Measurements from ENCODE around the gene GPR153.

GPR153 gene

DNA sequence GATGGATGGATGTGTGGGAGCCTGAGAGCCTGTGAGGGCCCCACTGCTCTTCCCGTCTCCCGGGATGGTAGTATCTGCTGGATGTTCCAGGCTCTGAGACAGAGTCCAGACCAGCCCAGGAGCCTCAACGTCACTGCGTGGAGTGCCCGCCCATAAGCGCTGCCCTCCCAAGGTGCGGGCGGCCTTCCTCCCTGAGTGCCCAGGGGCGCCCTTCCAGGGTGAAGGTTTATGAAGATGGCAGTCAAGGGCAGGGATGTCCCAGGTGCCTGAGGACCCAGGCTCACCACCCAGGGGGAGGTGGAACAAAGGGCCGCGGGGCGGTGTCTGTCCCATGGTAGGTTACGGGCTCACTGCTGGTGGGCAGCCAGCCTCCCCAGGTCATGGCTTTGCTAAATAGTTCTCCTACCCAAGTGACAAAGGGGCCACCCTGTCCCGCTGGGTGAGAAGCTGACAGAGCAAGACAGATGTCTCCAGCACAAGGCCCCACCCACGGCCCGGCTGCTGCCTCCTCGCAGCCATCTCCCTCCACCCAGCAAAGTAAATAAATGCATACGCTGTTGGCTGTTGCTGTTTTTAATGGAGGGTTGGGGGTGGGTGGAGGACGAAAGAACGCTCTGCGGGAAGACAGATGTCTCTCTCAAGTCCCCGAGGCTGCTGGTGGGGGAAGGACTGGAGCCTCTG lies 9.0 kb upstream of the GPR153 start:
- DNase-seq (ENCODE audit: low spot score): no peak

DNA sequence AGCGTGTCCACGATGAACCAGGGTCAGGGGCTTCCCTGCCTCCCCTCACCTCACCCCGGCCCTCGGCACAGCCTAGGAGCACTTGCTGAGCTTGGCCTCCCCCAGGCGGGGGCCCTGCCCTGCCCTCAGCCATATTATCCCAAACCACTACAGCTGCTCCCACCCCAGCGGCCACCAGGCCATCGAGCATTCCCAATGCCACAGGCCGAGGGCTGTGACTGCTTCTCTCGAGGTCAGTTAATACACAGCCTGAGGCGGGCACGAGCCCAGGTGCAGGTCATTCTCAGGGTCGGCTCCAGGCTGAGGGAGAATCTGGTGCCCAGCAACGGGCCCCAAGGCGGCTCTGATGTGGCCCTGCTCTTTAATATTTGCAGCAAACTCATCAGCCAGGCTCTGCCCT lies 8.4 kb upstream of the GPR153 start:
- no peak for DNase-seq (ENCODE audit: low spot score)

DNA sequence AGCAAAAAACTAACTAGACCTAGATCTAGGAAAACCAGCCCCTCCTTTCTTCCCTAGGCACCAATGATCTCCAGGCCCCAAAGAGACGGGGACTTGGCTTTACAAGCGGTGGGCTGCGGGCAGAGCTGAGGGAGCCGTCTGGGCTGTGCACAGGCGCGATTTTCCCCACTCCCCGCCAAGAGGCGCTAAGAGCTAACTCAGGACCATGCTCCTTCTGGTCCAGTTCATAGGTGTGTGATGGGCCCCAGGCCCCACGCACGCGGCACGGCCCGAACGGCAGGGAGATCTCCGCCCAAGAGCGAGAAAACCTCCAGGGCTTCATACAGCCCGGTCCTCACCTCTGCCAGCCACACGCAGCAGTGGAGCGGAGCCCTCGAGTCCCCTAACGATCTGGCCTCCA lies 7.5 kb upstream of the GPR153 start:
- no peak for DNase-seq (ENCODE audit: low spot score)

DNA sequence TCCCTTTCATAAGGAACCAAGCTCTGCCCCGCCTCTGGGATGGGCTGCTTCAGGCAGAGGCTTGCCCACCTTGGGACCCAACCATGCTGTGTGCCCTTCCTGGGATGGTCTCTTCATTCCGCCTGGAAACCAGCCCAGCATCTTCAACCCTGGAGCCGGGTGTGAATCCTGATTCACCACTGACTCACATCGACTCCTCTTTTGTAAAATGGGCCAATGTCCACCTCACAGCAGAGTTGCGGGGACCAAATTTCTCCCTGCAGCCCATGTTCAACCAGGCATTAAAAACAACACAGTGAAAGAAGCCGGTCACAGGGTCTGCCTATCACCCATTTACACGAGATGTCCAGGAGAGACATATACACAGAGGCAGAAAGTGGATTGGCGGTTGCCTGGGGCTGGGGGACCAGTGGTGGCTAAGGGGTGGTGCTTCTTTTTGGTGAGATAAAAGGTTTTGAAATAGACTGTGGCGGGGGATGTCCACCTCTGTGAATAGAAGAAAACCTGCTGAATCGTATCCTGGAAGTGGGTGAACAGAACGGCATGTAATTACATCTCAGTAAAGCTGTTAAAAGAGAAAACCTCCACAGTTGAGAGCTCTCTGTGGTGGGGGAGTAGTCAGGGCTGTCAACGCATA lies 6.9 kb upstream of the GPR153 start:
- no peak for DNase-seq (ENCODE audit: low spot score)

DNA sequence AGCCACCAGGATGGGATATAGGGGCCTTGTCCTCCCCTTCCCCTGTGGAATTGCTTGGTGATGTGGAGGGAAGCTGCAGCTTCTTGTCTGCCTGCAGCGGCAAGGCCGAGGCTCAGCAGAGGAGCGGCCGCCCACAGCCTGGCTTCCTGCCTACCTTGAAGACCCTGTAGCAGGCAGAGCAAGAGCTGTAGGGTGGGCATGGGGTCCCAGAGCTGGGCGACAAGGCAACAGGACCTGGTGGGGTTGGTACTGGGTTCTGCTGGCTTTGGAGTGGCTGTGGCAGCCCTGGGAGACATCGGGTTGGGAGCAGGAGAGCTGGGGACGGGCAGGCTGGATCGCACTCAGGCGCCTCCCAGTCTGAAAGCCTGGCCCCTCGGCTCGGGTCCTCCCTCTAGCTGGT lies 5.7 kb upstream of the GPR153 start:
- DNase-seq (ENCODE audit: low spot score): no peak

DNA sequence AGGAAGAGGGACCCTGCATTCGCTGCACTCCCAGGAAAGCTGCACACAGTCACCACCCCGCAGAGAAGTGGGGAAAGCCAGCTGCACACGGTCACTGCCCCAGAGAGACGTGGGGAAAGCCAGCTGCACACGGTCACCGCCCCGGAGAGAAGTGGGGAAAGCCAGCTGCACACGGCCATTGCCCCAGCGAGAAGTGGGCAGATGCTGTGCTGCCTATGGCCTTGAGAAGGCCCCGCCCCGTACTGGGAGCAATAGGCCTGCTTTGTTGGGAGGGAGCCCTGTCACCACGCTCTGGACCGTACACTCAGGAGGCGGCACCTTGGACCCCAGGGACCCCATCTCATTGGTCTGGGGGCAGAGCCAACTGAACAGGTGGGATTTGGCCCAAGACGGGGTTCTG lies 4.3 kb upstream of the GPR153 start:
- no peak for DNase-seq (ENCODE audit: low spot score)

DNA sequence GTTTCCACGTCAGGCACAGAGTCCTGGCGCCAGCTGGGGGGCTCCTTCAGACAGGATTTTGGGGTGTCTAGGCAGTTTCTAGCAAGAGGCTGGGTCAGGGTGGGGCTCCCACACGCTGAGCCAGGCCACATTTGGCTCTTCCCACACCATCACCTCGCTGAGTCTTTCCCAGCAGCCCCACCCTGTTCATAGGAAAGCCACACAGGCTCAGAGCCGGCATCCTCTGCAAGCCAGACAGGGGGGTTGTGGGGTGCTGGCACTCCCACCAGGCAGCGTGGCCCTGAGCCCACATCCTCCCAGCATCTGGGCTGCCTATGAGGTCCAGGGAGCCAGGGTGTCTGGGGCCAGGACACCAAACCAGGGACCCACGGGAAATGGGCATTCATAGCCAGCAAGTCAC lies 2.8 kb upstream of the GPR153 start:
- no peak for DNase-seq (ENCODE audit: low spot score)

DNA sequence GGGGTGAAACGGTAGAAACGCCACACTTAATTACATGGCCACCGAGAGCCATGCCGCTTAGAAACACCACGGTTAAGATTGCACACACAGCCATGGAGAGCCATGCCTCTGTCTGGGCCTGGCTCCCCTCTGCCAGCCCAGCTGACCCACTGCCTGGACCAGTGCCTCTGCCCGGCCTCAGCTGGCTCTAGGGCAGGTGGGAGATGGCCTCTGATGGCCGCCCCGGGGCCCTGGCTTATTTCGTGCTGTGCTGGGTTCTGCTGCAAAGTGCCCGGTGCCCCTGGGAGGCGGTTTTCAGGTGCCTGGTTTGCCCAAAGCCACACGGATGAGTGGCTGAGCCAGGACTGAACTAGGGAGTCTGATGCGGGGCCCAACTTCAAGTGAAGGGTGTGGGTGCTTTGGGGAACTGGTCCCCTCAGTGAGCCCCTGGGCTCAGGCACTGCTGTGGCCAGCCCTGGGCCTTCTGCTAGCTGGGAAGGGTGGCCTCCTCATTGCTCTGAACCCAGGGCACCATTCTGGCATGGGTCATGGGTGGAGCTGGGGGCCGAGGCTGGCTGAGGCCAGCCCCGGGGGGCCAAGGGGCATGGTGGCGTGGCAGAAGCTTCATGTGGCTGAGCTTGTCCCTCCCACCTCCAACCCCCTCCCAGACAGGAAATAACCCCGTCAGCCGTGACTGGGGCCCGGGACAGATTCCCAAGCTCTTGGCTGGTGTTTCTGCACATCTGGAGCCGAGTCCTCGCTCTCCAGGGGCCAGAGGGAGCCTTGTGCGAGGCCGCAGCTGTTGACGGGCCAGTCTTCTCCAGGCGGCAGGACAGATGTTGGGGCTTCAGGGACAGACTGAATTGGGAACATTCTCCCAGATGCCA lies 1.9 kb upstream of the GPR153 start:
- no peak for DNase-seq (ENCODE audit: low spot score)

DNA sequence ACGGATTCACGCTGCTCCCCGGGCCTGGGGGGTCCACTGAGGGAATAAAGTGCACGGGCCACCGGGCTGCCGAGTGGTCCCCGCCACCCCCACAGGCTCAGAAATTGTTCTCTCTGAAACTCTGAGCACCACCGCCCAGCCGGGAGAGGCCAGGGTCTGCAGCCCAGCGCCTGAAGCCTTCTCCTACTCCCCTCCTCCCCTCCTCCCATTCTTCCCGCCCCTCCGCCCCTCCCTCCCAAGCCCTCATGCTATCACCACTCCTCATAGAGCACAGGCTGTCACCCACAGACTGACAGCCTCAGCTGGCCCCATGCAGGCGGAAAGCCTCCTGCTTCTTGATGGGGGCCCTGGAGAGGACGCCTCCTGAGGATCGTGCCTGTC lies 707 bp upstream of the GPR153 start:
- DNase-seq (ENCODE audit: low spot score): no peak

DNA sequence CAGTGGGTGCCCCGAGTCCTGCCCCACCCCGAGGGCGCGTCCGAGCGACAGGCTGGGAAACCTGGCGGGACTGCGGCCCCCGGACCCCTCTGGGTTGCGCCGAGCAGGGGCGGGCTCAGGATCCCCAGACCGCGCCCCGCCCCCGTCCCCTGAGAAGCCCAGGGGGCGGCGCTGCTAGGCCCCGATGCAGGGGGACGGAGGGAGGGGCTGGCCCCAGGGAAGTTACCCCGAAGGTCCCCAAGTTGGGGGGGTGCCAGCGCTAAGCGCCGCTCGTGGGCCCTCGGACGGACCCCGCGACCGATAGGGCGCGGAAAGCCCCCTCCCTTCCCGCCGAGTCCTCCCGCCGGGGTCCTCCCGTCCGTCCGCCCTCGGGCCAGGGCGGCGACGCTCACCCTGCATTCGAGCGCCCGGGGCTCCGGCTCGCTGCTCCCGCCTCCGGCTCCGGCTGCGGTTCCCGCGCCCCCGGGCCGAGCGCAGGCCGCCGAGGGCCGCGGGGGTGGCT lies 414 bp downstream of the GPR153 start:
- DNase-seq (ENCODE audit: low spot score): no peak

DNA sequence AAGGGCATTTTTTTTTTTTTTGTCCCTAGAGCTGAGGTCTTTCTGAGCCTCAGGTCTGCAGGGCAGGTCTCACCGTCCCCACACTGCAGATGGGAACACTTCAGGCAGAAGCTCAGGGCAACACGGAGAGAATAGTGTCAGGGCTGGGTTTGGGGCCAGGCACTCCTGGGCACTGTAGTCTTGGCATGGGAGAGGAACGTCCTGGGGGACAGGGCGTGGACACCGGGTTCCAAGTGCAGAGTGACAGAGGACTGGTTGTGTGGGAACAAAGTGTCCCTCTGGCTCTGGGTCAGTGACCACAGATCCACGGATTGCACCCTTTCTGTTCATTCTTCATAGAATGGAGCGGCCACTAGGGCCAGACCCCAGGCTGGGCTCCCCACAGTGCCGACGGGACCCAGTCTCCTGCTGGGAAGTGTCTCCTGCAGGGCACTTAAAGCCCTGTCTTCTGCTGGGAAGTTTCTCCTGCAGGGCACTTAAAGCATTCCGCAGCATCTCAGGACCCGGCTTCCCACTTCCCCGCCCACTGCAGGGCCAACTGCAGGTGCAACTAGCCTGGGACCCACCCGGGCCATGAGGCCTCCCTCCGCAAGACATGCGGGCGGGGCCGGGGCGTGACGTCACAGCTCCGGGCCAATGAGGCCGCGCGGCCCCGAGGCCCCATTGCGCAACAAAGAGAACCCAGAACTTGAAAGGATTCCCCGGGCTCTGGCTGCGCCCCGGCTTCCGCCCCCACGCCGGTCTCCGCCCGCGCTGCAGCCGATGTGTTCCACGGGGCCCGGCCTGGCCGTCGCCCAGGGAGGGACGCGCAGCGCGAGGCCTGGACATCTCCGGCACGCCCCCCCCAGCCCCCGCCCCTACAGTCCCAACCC lies 1.2 kb downstream of the GPR153 start:
- peak; percentile 64 for DNase-seq (ENCODE audit: low spot score)

DNA sequence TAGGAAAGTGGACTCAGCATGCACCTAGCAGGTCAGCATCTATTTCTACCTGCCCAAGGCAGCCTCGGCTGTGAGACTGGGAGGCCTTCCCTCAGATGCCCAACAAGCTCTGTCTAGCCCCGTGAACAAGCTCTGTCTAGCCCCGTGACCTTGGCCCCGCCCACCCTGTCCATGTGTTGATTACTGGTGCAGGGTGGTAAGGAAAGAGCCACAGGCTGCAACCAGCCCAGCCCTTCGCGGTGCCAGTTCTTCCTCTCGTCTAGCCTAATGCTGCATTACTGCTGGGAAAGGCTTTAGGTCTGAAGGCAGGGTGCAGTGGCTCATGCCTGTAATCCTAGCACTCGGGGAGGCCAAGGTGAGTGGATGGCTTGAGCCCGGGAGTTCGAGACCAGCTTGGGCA lies 2.2 kb downstream of the GPR153 start:
- DNase-seq (ENCODE audit: low spot score): no peak

DNA sequence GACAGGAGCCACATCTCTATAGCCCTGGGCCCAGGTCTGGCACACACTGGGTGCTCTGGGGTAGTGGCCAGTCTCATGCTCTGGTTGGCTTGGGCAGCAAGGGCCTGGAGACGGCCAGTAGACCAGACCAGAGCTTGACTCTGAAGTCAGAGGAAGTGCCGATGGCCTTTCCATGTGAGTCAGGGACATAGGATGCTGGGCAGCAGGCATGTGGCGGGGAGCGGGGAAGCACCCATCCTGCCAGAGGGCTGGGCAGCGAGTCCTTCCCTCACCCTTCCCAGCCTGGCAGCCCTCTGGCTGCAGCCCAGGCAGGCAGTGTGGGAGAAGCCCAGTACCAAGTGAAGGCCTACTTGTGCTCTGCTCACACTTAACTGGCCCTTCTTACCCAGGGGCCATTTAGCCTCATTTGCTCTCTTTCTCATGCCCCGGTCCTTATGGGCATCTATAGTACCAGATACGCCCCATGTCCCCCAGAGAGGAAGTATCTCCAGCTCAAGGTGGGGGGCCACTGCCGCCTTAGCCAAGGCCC lies 3.3 kb downstream of the GPR153 start:
- DNase-seq (ENCODE audit: low spot score): no peak

DNA sequence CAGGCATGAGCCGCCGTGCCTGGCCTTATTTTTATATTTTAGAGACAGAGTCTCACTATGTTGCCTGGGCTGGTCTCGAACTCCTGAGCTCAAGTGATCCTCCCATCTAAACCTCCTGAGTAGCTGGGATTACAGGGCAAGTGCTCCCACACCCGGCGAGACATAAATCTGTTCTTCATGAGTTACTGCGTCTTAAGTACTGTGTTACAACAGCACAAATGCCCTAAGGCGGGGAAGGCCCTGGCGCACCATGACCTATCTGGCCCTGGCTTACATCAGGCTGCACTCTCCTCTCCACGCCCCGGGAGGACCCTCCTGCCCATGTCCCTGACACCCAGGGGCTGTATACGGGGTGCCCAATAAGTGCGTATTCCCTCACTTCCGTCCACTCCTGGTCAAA lies 4.3 kb downstream of the GPR153 start:
- no peak for DNase-seq (ENCODE audit: low spot score)

DNA sequence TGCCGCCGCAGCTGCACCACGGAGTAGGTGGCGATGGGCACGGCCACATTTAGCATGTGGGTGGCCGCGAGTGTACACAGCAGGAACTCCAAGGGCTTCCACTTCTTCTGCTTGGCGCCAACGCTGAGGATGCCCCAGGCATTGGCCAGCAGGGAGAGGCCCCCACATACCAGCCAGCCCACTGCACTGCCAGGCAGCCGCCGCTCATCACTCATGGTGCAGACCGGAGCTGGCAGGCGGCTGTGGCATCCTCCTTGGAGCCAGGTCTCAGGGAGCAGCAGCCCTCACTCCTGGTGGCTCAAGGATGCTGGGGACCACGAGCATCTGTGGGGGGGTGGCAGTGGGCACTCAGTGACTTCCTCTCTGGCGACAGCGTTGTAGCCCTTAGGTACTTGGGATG lies 6.2 kb downstream of the GPR153 start:
- no peak for DNase-seq (ENCODE audit: low spot score)

DNA sequence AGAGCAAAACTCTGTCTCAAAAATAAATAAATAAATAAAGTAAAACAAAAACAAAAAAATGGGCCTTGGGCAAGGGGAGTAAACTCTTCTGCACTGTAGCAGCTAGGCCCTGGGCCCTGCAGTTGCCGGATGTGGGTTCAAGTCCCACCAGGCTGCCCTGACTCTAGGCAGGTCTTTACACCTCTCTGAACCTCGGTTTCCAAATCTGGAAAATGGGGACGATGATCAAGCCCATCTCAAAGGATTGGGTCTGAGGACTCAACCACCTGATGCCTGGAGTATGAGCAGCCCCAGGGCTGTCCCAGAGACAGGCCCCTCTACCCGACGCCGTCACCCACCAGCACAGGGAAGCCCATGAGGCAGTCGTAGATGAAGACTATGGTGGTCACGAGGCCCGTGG lies 7.5 kb downstream of the GPR153 start:
- DNase-seq (ENCODE audit: low spot score): no peak

DNA sequence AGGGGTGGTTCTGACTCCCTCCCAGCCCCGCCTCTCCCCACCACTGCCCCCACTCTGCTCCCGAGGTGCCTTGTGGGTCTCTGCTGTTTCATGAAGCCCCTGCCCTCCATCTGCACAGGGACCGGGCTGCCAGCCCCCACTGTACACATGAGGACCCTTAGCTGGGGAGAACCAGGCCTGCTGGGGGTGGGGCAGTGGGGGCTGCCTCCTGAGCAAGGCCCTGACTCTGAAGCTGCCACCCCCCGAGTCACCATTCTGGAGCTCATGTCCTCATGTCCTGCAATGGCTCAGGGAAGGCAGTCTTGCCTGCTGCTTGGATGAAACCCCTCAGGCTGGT lies 8.6 kb downstream of the GPR153 start:
- no peak for DNase-seq (ENCODE audit: low spot score)

DNA sequence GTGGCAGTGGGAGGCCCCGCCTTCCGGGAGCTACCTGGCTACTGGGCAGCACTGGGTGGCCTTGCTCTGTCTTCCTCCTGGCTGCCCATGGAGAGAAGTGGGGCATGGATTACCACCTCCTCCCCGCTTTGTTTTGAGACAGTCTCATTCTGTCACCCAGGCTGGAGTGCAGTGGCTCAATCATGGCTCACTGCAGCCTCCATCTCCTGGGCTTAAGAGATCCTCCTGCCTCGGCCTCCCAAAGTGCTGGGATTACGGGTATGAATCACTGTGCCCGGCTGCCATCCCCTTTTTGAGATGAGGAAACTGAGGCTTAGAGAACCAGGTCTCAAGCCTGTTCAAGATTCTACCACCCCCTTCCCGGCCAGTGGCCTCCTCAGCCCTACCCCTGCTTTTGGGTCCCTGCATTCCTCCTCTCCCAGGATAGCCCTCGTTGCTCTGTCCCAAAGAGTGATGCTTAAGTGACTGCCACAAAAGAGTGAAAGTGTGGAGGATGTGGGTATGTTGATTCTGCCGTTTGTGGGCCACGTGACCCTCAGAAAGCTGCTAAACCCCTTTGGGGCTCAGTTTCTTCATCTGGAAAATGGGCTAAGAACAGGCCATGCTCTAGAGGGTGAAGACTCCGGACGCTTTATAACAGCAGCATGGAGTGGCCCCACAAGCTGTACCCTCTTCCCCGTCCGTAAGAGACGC lies 9.1 kb downstream of the GPR153 start:
- DNase-seq (ENCODE audit: low spot score): no peak

DNA sequence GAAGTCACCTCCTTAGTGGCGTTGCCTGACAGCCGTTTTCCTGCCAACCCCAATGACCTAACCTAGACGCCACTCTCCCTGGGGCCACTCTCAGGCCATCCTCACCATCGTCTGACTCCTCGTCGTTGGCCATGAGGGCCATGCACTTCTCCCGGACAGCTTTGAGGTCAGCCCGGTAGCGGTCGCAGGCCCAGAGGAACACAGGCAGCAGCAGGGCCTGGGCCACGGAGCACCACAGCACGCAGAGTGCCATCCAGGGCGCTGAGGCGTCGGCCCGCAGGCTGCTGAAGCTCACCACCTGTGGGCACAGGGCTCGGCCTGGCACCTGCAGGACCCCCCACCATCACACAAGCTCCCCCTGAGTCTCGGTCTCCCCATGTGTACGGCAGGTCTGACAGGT lies 9.7 kb downstream of the GPR153 start:
- no peak for DNase-seq (ENCODE audit: low spot score)

DNA sequence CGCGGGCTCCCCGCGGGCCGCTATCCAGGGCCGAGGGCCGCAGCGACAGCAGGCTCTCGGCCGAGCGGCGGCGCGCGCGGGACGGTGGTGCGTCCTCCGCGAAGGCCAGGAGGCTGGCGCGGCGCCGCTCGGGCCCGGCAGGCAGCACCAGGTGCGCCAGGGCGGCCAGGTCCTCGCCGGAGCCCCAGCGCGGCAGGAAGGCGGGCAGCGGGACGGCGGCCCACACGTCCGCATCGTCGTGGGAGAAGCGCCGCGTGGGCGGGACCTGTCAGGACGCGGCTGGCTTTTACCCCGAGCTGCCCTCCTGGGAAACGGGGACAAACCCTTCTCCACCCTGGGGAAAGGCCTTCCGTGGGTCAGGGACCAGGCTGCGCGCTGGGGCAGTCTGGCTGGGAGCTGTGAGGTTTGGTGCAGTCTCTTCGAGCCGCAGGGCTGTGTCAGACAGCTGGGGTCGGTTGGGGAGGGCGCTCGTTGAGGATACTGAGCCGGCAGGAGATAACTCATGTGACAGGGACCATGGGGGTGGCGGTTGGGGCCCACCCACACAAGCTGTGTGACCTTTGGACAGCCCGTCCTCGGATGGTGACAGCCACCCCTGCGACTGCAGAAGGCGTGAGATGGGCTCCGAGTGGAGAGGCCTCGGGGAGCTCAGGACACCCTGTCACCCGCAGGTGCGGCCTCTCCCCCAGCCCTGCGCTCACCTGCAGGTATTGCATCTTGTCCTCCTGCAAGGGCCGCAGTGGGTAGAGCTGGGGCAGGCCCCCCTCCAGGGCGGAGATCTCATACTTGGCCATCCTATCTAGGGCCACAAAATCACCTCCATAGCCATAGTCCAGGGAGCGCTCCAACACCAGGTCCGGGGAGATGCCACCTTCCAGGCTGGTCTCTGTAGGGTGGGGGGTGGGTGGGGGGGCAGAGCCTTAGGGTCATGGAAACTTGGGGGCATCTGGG lies 10.9 kb downstream of the GPR153 start:
- DNase-seq (ENCODE audit: low spot score): no peak

All from cerebellar cortex (tissue), 1 donor.